HG03342 (cell line): ENCODE measurements around the gene PCSK5.
"Not testable (repeated sequence)": the region's sequence is repeated elsewhere in the genome, so short reads cannot be mapped to it uniquely, and the experiment has no call there.

ENCODE experiments used
- ATAC-seq: cut with Tn5 transposase; IDR thresholded peaks from one replicate; pipeline ENCODE4 v1.9.1; 2021; ENCODE audit warnings: mild to moderate bottlenecking, moderate library complexity; ENCODE audit not compliant: unreplicated experiment

Gene PCSK5

GRCh38 chr9:75889577-75889976, 896 bp upstream of the PCSK5 start:
- no peak for ATAC-seq

GRCh38 chr9:75889977-75890471, 449 bp upstream of the PCSK5 start:
- no peak for ATAC-seq

- no peak for ATAC-seq
These were observed 836 bp downstream of the PCSK5 start for GRCh38 chr9:75891277-75891741.

- no peak for ATAC-seq
These were observed 1.3 kb downstream of the PCSK5 start for GRCh38 chr9:75891771-75892215.

- no peak for ATAC-seq
These were observed 1.9 kb downstream of the PCSK5 start for GRCh38 chr9:75892216-75892911.

GRCh38 chr9:75893106-75893505, 2.6 kb downstream of the PCSK5 start:
- ATAC-seq, result no peak

- no peak for ATAC-seq
These were observed 4.1 kb downstream of the PCSK5 start for GRCh38 chr9:75894566-75894965.

GRCh38 chr9:75895112-75895511, 4.6 kb downstream of the PCSK5 start:
- no peak for ATAC-seq

GRCh38 chr9:75896193-75896592, 5.7 kb downstream of the PCSK5 start:
- ATAC-seq, result no peak

GRCh38 chr9:75900893-75901524, 10.5 kb downstream of the PCSK5 start:
- ATAC-seq, result not testable (repeated sequence)

- ATAC-seq, result no peak
These were observed 13.4 kb downstream of the PCSK5 start for GRCh38 chr9:75903785-75904360.

- no peak for ATAC-seq
These were observed 13.9 kb downstream of the PCSK5 start for GRCh38 chr9:75904364-75904763.

GRCh38 chr9:75906531-75906930, 16.1 kb downstream of the PCSK5 start:
- ATAC-seq, result no peak

- ATAC-seq, result no peak
These were observed 16.9 kb downstream of the PCSK5 start for GRCh38 chr9:75907329-75907728.

GRCh38 chr9:75907923-75908322, 17.4 kb downstream of the PCSK5 start:
- no peak for ATAC-seq

- no peak for ATAC-seq
These were observed 19.3 kb downstream of the PCSK5 start for GRCh38 chr9:75909776-75910175.

GRCh38 chr9:75910731-75911130, 20.3 kb downstream of the PCSK5 start:
- ATAC-seq, result no peak

- ATAC-seq, result no peak
These were observed 20.9 kb downstream of the PCSK5 start for GRCh38 chr9:75911390-75911789.

GRCh38 chr9:75912951-75913350, 22.5 kb downstream of the PCSK5 start:
- ATAC-seq, result no peak

GRCh38 chr9:75914002-75914401, 23.5 kb downstream of the PCSK5 start:
- ATAC-seq, result no peak

GRCh38 chr9:75914883-75915452, 24.5 kb downstream of the PCSK5 start:
- no peak for ATAC-seq

- no peak for ATAC-seq
These were observed 27.7 kb downstream of the PCSK5 start for GRCh38 chr9:75918154-75918553.
